Stimulated activated CD8-positive, alpha-beta memory T cell treated with anti-CD3 and anti-CD28 coated beads, Interleukin-2, amount 100 ng/mL, for 48 hours (primary cell): ENCODE data around the gene TBC1D16.

ENCODE experiments used
- DNase-seq, 2 donors: peaks; one replicate each; pipeline ENCODE4 v3.0.0-alpha.2; 2020; ENCODE audit warnings: low read depth in 2 of 2

The TBC1D16 gene

DNA sequence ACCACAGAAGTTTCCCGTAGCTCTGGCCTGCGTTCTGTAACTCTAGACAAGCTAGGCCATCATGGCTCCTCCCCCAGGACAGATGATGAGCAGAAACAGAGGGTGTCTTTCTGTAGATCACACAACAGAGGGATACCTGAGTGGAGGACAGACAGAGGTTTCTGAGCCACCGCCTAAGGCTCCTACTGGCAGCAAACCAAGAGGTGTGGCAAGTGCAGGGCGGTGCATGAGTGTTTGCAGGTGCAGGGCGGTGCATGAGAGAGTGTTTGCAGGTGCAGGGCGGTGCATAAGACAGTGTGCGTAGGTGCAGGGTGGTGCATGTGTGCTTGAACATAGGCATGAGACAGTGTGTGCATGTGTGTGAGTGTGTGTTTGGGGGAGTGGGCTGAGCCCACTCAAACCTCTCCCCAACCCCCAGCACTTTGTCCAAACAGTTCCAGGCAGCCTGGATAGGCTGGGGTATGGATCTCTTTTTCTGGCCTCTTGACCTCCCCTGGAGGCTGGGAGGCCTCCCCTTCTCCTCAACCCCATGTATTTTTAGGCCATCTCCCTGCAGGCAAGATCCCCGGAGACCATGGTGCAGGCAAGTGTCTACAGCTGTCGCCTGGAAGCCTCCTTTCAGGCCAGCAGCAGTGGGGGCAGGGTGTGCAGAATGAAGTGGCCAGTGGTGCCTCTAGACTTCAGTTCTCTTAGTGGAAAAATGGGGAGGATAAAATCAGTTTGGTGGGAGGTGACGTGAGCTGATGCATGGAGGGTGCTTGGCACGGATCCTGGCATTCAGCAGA lies 143.0 kb downstream of the TBC1D16 start:
- DNase-seq: no peak

DNA sequence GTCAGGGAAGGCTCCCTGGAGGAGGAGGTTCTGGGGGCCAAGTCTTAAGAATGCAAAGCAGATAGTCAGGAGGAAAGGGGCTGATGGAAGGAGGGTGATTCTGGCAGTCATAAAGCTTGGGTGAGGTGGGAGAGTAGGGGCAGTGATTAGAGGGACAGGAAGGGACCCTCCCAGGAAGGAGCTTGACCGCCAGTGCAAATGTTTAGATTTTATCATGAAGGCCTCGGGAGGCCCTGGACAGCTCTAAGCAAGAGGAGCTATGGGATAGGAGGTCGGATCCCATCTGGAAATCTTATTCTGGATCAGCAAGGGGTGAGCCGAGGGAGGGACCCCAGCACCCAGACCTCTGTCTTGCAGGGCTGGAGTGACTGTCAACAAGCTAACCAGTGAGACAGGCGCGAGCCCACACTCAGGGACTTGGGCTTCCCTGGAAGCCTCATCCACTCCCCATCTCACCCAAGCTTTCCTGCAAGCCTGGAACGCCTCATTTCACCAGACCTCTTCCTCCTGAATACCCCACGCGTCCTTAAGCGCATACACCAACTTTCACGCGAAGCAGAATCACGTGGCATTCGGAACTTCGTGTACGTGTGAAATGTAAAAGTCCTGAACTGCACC lies 144.4 kb downstream of the TBC1D16 start:
- DNase-seq: no peak

DNA sequence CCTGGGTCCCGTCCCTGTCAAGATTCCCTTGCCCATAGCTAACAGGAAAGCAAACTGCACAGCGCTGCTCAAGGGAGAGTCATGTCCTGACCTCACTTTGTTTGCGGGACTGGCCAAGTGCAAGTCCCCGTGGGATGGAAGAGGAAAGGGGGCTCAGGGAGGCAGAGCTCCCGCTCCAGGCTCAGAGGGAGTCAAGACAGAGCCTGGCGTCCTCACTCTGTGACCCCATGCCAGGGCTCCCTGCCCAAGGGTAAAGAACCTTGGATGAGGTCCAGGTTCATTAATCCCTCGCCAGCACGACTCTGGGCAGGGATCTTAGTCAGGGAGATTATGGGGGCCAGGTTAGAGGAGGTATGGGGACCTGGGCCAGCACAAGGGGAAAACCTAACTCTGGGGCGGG lies 145.0 kb downstream of the TBC1D16 start:
- no peak for DNase-seq

DNA sequence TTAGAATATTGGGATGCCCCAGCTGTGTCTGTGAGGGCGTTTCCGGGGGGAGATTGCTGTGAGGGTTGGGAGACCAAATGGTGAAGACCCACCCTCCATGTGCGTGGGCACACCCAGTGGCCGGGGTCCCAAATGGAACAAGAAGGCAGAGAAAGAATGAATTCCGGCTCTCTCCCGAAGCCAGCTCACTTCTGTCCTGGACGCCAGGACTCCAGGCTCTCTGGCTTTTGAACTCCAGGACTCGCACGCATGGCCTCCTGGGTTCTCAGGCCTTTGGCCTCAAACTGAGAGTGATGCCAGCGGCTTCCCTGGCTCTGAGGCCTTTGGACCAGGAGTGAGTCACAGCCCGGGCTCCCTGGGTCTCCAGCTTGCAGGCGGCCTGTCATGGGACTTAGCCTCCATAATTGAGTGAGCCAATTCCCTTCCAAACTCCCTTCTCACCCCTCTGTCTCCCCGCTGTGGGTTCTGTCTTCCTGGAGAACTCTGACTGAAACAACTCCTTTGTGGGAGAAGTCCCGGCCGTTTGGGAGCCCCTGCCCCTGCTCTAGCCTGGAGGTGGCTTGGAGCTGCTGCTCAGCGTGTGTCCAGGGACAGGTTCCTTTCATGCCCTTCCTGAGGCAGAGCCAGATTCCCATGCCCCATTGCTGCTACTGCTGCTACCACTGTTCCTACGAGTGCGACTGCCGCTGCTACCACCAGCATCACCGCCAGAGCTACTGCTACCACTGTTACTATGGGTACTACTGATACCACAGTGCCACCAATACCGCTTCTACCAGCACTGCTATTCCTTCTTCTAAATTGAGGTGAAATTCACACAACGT lies 146.6 kb downstream of the TBC1D16 start:
- no peak for DNase-seq

DNA sequence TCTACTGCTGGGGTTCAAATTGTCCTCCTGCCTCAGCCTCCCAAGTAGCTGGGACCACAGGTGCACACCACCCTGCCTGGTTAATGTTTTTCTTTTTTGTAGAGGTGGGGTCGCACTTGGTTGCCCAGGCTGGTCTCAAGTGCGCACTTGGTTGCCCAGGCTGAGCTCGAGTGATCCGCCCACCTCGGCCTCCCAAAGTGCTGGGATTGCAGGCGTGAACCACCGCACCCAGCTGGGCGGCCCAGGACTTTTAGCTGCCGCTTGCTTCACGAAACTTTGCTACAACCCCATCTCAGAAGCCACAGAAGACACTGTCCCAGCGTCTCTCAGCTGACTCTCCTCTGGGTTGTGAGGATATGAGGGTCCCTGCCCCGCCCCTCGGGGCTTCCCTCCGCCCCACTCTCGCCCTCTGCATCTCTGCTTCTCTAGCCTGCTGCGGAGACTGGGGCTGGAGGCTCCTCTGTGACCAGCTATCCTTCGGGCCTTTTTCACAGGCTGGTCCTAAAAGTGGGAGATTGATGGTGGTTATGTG lies 147.6 kb downstream of the TBC1D16 start:
- no peak for DNase-seq

DNA sequence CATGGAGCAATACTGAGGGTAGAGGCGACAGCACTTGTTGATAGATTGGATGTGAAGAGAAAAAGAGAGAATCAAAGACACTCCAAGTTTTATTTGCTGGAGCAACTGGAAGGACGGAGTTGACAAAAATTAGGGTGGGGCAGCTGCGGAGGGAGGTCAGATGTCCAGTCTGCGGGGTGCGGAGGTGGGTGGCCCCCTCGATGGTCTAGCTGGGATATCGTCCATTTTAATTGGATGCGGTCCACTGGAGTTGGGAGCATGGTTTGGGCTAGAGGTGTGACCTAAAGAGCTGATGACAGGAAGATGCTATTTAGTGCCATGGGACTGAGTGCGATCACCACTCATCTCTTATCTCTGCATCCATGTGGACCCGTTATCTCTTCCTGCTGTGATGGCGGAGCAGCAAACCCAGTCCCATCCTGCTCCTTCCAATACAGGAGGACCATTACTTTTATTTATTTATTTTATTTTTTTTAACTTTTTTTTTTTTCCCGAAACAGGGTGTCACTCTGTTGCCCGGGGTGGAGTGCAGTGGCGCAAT lies 148.2 kb downstream of the TBC1D16 start:
- DNase-seq: no peak

DNA sequence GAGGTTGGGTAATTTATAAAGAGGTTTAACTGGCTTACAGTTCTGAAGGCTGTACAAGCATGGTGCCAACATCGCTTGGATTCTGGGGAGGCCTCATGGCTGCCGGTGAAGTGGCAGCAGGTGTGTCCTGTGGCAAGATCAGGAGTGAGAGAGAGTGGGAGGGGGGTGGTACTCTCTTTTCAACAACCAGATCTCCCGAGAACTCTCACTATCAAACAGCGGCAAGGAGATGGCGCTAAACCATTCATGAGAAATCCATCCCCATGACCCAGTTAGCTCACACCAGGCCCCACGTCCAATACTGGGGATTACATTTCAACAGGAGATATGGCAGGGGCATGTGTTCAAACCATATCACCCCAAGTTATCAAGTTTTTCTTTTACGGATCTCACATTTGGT lies 152.5 kb downstream of the TBC1D16 start:
- no peak for DNase-seq
